ENCODE results near the gene BLCAP.

Gene BLCAP

GRCh38 chr20:37529968-37530600 lies 2.4 kb upstream of the BLCAP start:
- 85% methylated on average over 9 of the region's 10 CpGs for WGBS

GRCh38 chr20:37529214-37529967 lies 1.7 kb upstream of the BLCAP start:
- 82% methylated on average over 7 of the region's 8 CpGs for WGBS
- H3K4me3 ChIP-seq (ENCODE audit: insufficient read depth in 1 of 2, low read depth in 1 of 2, low read length in 2 of 2), result no peak overlapping the region
- DNase-seq, result no peak

More at GRCh38 chr20:37529968-37530600, 2.4 kb upstream of the BLCAP start:
- H2BK120ac ChIP-seq (ENCODE audit: low read depth, low read length), result no peak overlapping the region
- no peak overlapping the region for H2BK15ac ChIP-seq (ENCODE audit: low read depth, poor library complexity, severe bottlenecking)
- no peak overlapping the region for H2BK5ac ChIP-seq (ENCODE audit: low read depth, low read length, poor library complexity, severe bottlenecking)
- no peak for DNase-seq
- H3K36me3 ChIP-seq (ENCODE audit: control insufficient read depth in 1 of 2, insufficient read depth in 2 of 2, low read depth in 1 of 2, low read length in 2 of 2), result no peaks in the 10 kb centered on the region
- H3K4ac ChIP-seq (ENCODE audit: low read depth in 1 of 2, low read length in 2 of 2), result no peak overlapping the region
- H3K4me1 ChIP-seq (ENCODE audit: control insufficient read depth, insufficient read depth, low read depth, low read length), result peaks cover 10% of the 10 kb centered on the region
- no peak overlapping the region for H3K4me2 ChIP-seq (ENCODE audit: low read length, poor library complexity, severe bottlenecking)
- H3K79me1 ChIP-seq (replicated peaks; ENCODE audit: low read length, poor library complexity, severe bottlenecking), result peaks cover 2% of the 10 kb centered on the region
- H3K9me3 ChIP-seq (ENCODE audit: control insufficient read depth, low read length), result no peaks in the 10 kb centered on the region
- H3K27me3 ChIP-seq (ENCODE audit: control insufficient read depth in 1 of 2, insufficient read depth in 1 of 2, low read length in 2 of 2), result no peaks in the 10 kb centered on the region
- no peak overlapping the region for H2BK12ac ChIP-seq (ENCODE audit: low read length in 2 of 2)
- H4K8ac ChIP-seq (ENCODE audit: low read length), result no peak overlapping the region
- no peak overlapping the region for H2AK5ac ChIP-seq (ENCODE audit: low read length, severe bottlenecking)
- H3K18ac ChIP-seq (ENCODE audit: low read depth in 1 of 2, low read length in 2 of 2), result no peak overlapping the region
- no peak overlapping the region for H3K23ac ChIP-seq (ENCODE audit: low read length in 2 of 2)
- no peak overlapping the region for H3K14ac ChIP-seq (ENCODE audit: low read length in 2 of 2)
- H3K4me3 ChIP-seq (ENCODE audit: insufficient read depth in 1 of 2, low read depth in 1 of 2, low read length in 2 of 2), result no peak overlapping the region
- H3K9ac ChIP-seq (ENCODE audit: low read length), result no peak overlapping the region
- H2AFZ ChIP-seq (ENCODE audit: low read depth, low read length), result no peak overlapping the region
- H3K27ac ChIP-seq (ENCODE audit: low read length, poor library complexity, severe bottlenecking), result no peak overlapping the region
- no peak overlapping the region for H4K91ac ChIP-seq (ENCODE audit: low read length)

GRCh38 chr20:37528446-37529213 lies 954 bp upstream of the BLCAP start:
- 72% methylated on average over 8 of the region's 10 CpGs for WGBS
- no peak overlapping the region for H3K14ac ChIP-seq (ENCODE audit: low read length in 2 of 2)

More at GRCh38 chr20:37529214-37529967, 1.7 kb upstream of the BLCAP start:
- no peak overlapping the region for H2BK12ac ChIP-seq (ENCODE audit: low read length in 2 of 2)
- H3K4me2 ChIP-seq (ENCODE audit: low read length, poor library complexity, severe bottlenecking), result no peak overlapping the region
- H3K4me1 ChIP-seq (ENCODE audit: control insufficient read depth, insufficient read depth, low read depth, low read length), result peaks cover 15% of the 10 kb centered on the region
- H3K27ac ChIP-seq (ENCODE audit: low read length, poor library complexity, severe bottlenecking), result no peak overlapping the region
- peaks cover 0 to 4% of the 10 kb centered on the region in 2 experiments for H3K36me3 ChIP-seq (ENCODE audit: control insufficient read depth in 1 of 2, insufficient read depth in 2 of 2, low read depth in 1 of 2, low read length in 2 of 2)
- no peak overlapping the region for H2BK5ac ChIP-seq (ENCODE audit: low read depth, low read length, poor library complexity, severe bottlenecking)
- H3K27me3 ChIP-seq (ENCODE audit: control insufficient read depth in 1 of 2, insufficient read depth in 1 of 2, low read length in 2 of 2), result no peaks in the 10 kb centered on the region
- no peak overlapping the region for H3K23ac ChIP-seq (ENCODE audit: low read length in 2 of 2)
- H3K9ac ChIP-seq (ENCODE audit: low read length), result no peak overlapping the region
- H2AFZ ChIP-seq (ENCODE audit: low read depth, low read length), result no peak overlapping the region
- H3K18ac ChIP-seq (ENCODE audit: low read depth in 1 of 2, low read length in 2 of 2), result no peak overlapping the region
- H2BK120ac ChIP-seq (ENCODE audit: low read depth, low read length), result no peak overlapping the region
- no peak overlapping the region for H2BK15ac ChIP-seq (ENCODE audit: low read depth, poor library complexity, severe bottlenecking)
- no peak overlapping the region for H4K91ac ChIP-seq (ENCODE audit: low read length)
- no peaks in the 10 kb centered on the region for H3K9me3 ChIP-seq (ENCODE audit: control insufficient read depth, low read length)
- H2AK5ac ChIP-seq (ENCODE audit: low read length, severe bottlenecking), result no peak overlapping the region
- peaks cover 2% of the 10 kb centered on the region for H3K79me1 ChIP-seq (replicated peaks; ENCODE audit: low read length, poor library complexity, severe bottlenecking)
- H3K14ac ChIP-seq (ENCODE audit: low read length in 2 of 2), result no peak overlapping the region
- H3K4ac ChIP-seq (ENCODE audit: low read depth in 1 of 2, low read length in 2 of 2), result no peak overlapping the region
- H4K8ac ChIP-seq (ENCODE audit: low read length), result no peak overlapping the region

More at GRCh38 chr20:37528446-37529213, 954 bp upstream of the BLCAP start:
- Histone ChIP-seq H3K27me3 (ENCODE audit: control insufficient read depth in 1 of 2, insufficient read depth in 1 of 2, low read length in 2 of 2) (no peaks in the 10 kb centered on the region), H3K9me3 (ENCODE audit: control insufficient read depth, low read length) (no peaks in the 10 kb centered on the region), H3K4ac (ENCODE audit: low read depth in 1 of 2, low read length in 2 of 2) (peak overlapping the region in 1 of 2 experiments; percentile 63), H3K4me1 (ENCODE audit: control insufficient read depth, insufficient read depth, low read depth, low read length) (peaks cover 20% of the 10 kb centered on the region), H3K27ac (ENCODE audit: low read length, poor library complexity, severe bottlenecking) (no peak overlapping the region), H3K18ac (ENCODE audit: low read depth in 1 of 2, low read length in 2 of 2) (peak overlapping the region; percentile 25 to 40), H2BK12ac (ENCODE audit: low read length in 2 of 2) (no peak overlapping the region), H3K23ac (ENCODE audit: low read length in 2 of 2) (no peak overlapping the region), H2BK5ac (ENCODE audit: low read depth, low read length, poor library complexity, severe bottlenecking) (no peak overlapping the region), H3K9ac (ENCODE audit: low read length) (peak overlapping the region; percentile 100), H2AK5ac (ENCODE audit: low read length, severe bottlenecking) (no peak overlapping the region), H4K8ac (ENCODE audit: low read length) (peak overlapping the region; percentile 86), H2BK120ac (ENCODE audit: low read depth, low read length) (peak overlapping the region; percentile 64), H3K4me2 (ENCODE audit: low read length, poor library complexity, severe bottlenecking) (peak overlapping the region; percentile 94), H3K79me1 (replicated peaks; ENCODE audit: low read length, poor library complexity, severe bottlenecking) (peaks cover 3% of the 10 kb centered on the region), H3K36me3 (ENCODE audit: control insufficient read depth in 1 of 2, insufficient read depth in 2 of 2, low read depth in 1 of 2, low read length in 2 of 2) (peaks cover 0 to 8% of the 10 kb centered on the region in 2 experiments), H3K4me3 (ENCODE audit: insufficient read depth in 1 of 2, low read depth in 1 of 2, low read length in 2 of 2) (peak overlapping the region; percentile 66 to 85), H2BK15ac (ENCODE audit: low read depth, poor library complexity, severe bottlenecking) (no peak overlapping the region), H4K91ac (ENCODE audit: low read length) (no peak overlapping the region), H2AFZ (ENCODE audit: low read depth, low read length) (peak overlapping the region; percentile 80)
- DNase-seq, result no peak
